Spleen (tissue), 11 donors: ENCODE measurements around the gene RAB40C. TPM values are rescaled to one million over a fixed set of nuclear protein-coding genes. Genes with fewer than 3 reads are reported as not detected.

Experiments
- DNase-seq: peaks from one replicate; pipeline ENCODE4 v3.0.0-alpha.2; 2020
- H3K27ac ChIP-seq, 8 donors: fragments of 200-600 bp; sonication (generic) in 7 of 8; 1 replicate in 4 of 8; 2 replicates in 4 of 8; pipeline versions ENCODE4 v1.5.0 to v1.8.0; 2016 to 2021; ENCODE audit warnings: inconsistent platforms in 4 of 8, mild to moderate bottlenecking in 4 of 8, moderate library complexity in 1 of 8
- H3K27me3 ChIP-seq, 7 donors: fragments of 200-600 bp; sonication (generic) in 6 of 7; replicated peaks in 1 of 7; 1 replicate in 4 of 7; 2 replicates in 3 of 7; pipeline versions ENCODE4 v1.5.0 to v1.8.0; 2016 to 2021; ENCODE audit warnings: inconsistent platforms in 3 of 7, mild to moderate bottlenecking in 1 of 7
- H3K36me3 ChIP-seq, 6 donors: fragments of 200-600 bp; sonication (generic) in 5 of 6; 1 replicate in 4 of 6; 2 replicates in 2 of 6; pipeline versions ENCODE4 v1.5.0 to v1.8.0; 2016 to 2021; ENCODE audit warnings: inconsistent platforms in 2 of 6
- H3K4me1 ChIP-seq, 6 donors: fragments of 200-600 bp; sonication (generic) in 5 of 6; 1 replicate in 3 of 6; 2 replicates in 3 of 6; pipeline versions ENCODE4 v1.5.0 to v1.8.0; 2016 to 2021; ENCODE audit warnings: inconsistent platforms in 3 of 6
- H3K4me3 ChIP-seq, 8 donors: fragments of 200-600 bp; sonication (generic) in 7 of 8; 1 replicate in 4 of 8; 2 replicates in 4 of 8; pipeline versions ENCODE4 v1.5.0 to v1.8.0; 2016 to 2021; ENCODE audit warnings: inconsistent platforms in 4 of 8, mild to moderate bottlenecking in 4 of 8, moderate library complexity in 2 of 8
- H3K9me3 ChIP-seq, 8 donors: fragments of 200-600 bp; sonication (generic) in 7 of 8; 1 replicate in 4 of 8; 2 replicates in 4 of 8; pipeline versions ENCODE4 v1.5.0 to v1.8.0; 2016 to 2021; ENCODE audit warnings: inconsistent platforms in 4 of 8
- CTCF ChIP-seq, 11 experiments: fragments of 200-600 bp in 7 of 11; fragments of 450-650 bp in 4 of 11; sonication (generic) in 4 of 11; IDR thresholded peaks in 8 of 11; conservative IDR thresholded peaks in 3 of 11; 1 replicate in 7 of 11; 2 replicates in 4 of 11; pipeline versions ENCODE4 v1.4.0 to v1.8.0; 2016 to 2021; ENCODE audit warnings: antibody characterized with exemption in 11 of 11, inconsistent platforms in 4 of 11, mild to moderate bottlenecking in 1 of 11
- POLR2A ChIP-seq, 3 donors: fragments of 450-650 bp; IDR thresholded peaks; one replicate each; pipeline ENCODE4 v1.5.1; 2017; ENCODE audit warnings: antibody characterized with exemption in 3 of 3, mild to moderate bottlenecking in 1 of 3
- POLR2AphosphoS5 ChIP-seq, 3 donors: sonication (generic); formaldehyde crosslinking; IDR thresholded peaks; one replicate each; pipeline ENCODE4 v1.5.1; 2017; ENCODE audit warnings: antibody characterized with exemption in 3 of 3
- WGBS, 5 donors: extraction: QIAGEN DNeasy Blood & Tissue Kit in 3 of 5; methylation state at CpG; one replicate each; pipeline versions ENCODE4 v1.1.5 to v1.1.7; 2013 to 2018; 5-methylcytosine and 5-hydroxymethylcytosine counted together
- intact Hi-C: fragments of 100-400 bp; cut with DNase I; formaldehyde crosslinking; loops from one replicate; pipeline ENCODE4 v1.15.0; 2023; ENCODE audit warnings: low total_unique reads
- polyA plus RNA-seq, 3 donors: library from polyadenylated mRNA; stranded (reverse); fragments of 200-250 nt; gene quantifications; one replicate each; pipeline ENCODE4 v1.2.1, GENCODE V29; 2013
- total RNA-seq, 7 donors: library from RNA; depleted of rRNA in 3 of 7; stranded (reverse); fragments of >200 nt in 3 of 7; fragmentation: NEBNext Ultra II Directional in 4 of 7; extraction: Animal tissue kit (Norgen Biotek cat#: 25700) in 4 of 7; gene quantifications; one replicate each; pipeline versions ENCODE4 v1.1.0 to v1.2.1, GENCODE V29; 2016 to 2021
- donor health status: healthy with polysubstance abuse.
- donor health status: DM: no; HTN: no; CAD: no; lungs with moderate emphysema.
- donor health status: DM: no; HTN: no; CAD: no.
- donor health status: Bipolar disorder and iron deficiency.
- donor health status: healthy.
- donor health status: DM: no; HTN: no; CAD: no.
- donor health status: DM: yes; HTN: yes; CAD: no.

RAB40C gene
- total and polyA plus RNA-seq, 10 donors: 8.1 to 21.6 (median 15.2) TPM

- intact Hi-C loops: no loop called here
- H3K36me3 ChIP-seq: peaks cover 0 to 29% (median 6%) of the 10 kb centered on the region in 6 donors
- 1 to 6% (median 2%) methylated on average over 28 to 87 of the region's 87 CpGs for WGBS, 5 donors
- H3K4me1 ChIP-seq: peaks cover 39 to 82% (median 51%) of the 10 kb centered on the region in 6 donors
- no peaks in the 10 kb centered on the region for H3K27me3 ChIP-seq
- H3K4me3 ChIP-seq: peak within 1 kb of the TSS; percentile 78 to 99 (median 94)
- peak within 1 kb of the TSS; percentile 77 to 88 (median 86) for H3K27ac ChIP-seq
- no peaks in the 10 kb centered on the region for H3K9me3 ChIP-seq
- peak; percentile 92 for DNase-seq
- TF ChIP-seq POLR2A (IDR thresholded peaks at IDR 0.05): no peak
- peak in 2 of 3 donors; percentile 49 to 65 for TF ChIP-seq POLR2AphosphoS5 (IDR thresholded peaks at IDR 0.05)
These were observed 20.2 kb upstream of the RAB40C start, which contains the start of gene PIGQ for GRCh38 chr16:569445-570254. Gene PIGQ, plus strand, starts transcription at chr16:569968. Its CDS starts 4,107 bp downstream, at chr16:574075.

- Histone ChIP-seq H3K27ac (no peak overlapping the region), H3K4me3 (no peak overlapping the region), H3K9me3 (no peaks in the 10 kb centered on the region), H3K27me3 (no peaks in the 10 kb centered on the region), H3K4me1 (peaks cover 15 to 69% (median 33%) of the 10 kb centered on the region in 6 donors), H3K36me3 (peaks cover 0 to 47% (median 19%) of the 10 kb centered on the region in 6 donors)
- no peak for DNase-seq
- TF ChIP-seq POLR2A (IDR thresholded peaks at IDR 0.05) (no peak), POLR2AphosphoS5 (IDR thresholded peaks at IDR 0.05) (no peak), CTCF (IDR thresholded peaks at IDR 0.05 in 8 of 11, conservative IDR thresholded peaks at IDR 0.05 in 3 of 11) (no peak)
- intact Hi-C loops: no loop called here
- 77 to 93% (median 89%) methylated on average over 21 to 27 of the region's 27 CpGs for WGBS, 5 donors
These were observed 16.8 kb upstream of the RAB40C start for GRCh38 chr16:572865-573650.

GRCh38 chr16:574021-574760, 15.7 kb upstream of the RAB40C start:
- Histone ChIP-seq H3K27ac (no peak overlapping the region), H3K9me3 (no peaks in the 10 kb centered on the region), H3K27me3 (no peaks in the 10 kb centered on the region), H3K4me1 (peaks cover 4 to 69% (median 28%) of the 10 kb centered on the region in 6 donors), H3K4me3 (no peak overlapping the region), H3K36me3 (peaks cover 0 to 47% (median 19%) of the 10 kb centered on the region in 6 donors)
- DNase-seq: no peak
- TF ChIP-seq POLR2AphosphoS5 (IDR thresholded peaks at IDR 0.05): no peak
- no peak for TF ChIP-seq POLR2A (IDR thresholded peaks at IDR 0.05)
- no peak for TF ChIP-seq CTCF (IDR thresholded peaks at IDR 0.05 in 8 of 11, conservative IDR thresholded peaks at IDR 0.05 in 3 of 11)
- 85 to 97% (median 96%) methylated on average over 8 to 46 of the region's 46 CpGs for WGBS, 5 donors
- intact Hi-C loops: no loop called here
